K562 (cell line): ENCODE data around the gene C4orf50. TPM values are rescaled to one million over a fixed set of nuclear protein-coding genes. Genes with fewer than 3 reads are reported as not detected.

Experiments used
- ATAC-seq: fragments of 200-7000 bp; cut with Tn5 transposase; 3 replicates; pipeline ENCODE4 v1.9.1; 2020; ENCODE audit warnings: moderate library complexity
- Bru-seq: library from RNA; stranded (reverse); fragments of 400-500 nt; gene quantifications from one replicate; lab custom pipeline; 2021; lab: Mats Ljungman, UMichigan
- BruChase-seq, 2 experiments: library from RNA; stranded (reverse); fragments of 400-500 nt; gene quantifications; one replicate each; lab custom pipeline; 2021; lab: Mats Ljungman, UMichigan
- BruUV-seq: library from RNA; stranded (reverse); fragments of 400-500 nt; replicated peaks from 2 replicates; lab custom pipeline; 2021; lab: Mats Ljungman, UMichigan
- CTCF ChIA-PET: fragments of 300-600 bp; formaldehyde crosslinking; extraction: SDS; loops from one replicate; lab custom pipeline; 2021; ENCODE audit warnings: low intra/inter-chr PET ratio; lab: Yijun Ruan, JAX
- POLR2A ChIA-PET: fragments of 300-600, 350-650 bp; sonication (Branson Sonifier 250); formaldehyde crosslinking; extraction: SDS; loops from one replicate; lab custom pipeline; 2021; ENCODE audit warnings: antibody characterized with exemption, inconsistent platforms; lab: Yijun Ruan, JAX
- DNase-seq, 4 experiments: peaks; one replicate each; pipeline versions ENCODE4 v3.0.0 to v3.0.0-alpha.2; 2011 to 2018; ENCODE audit warnings: low spot score in 3 of 4, mixed read lengths in 3 of 4; ENCODE audit errors: extremely low read depth in 1 of 4
- FAIRE-seq: peaks from 2 replicates; lab custom pipeline; 2011; peaks lifted over from hg19 to GRCh38; lab: Jason Lieb, UNC
- H2AFZ ChIP-seq: 2 replicates; pipeline ENCODE4 v1.6.0; 2011; ENCODE audit warnings: low read depth, low read length, control low read depth, inconsistent platforms
- H3K27ac ChIP-seq: fragments of 200-600 bp; 3 replicates; pipeline ENCODE4 v1.8.0; 2011; ENCODE audit warnings: low read depth, mild to moderate bottlenecking, control low read depth, inconsistent platforms, low read length, moderate library complexity, mixed read lengths; ENCODE audit errors: extremely low read depth
- H3K27me3 ChIP-seq, 2 experiments: fragments of 300-600 bp in 1 of 2; 2 replicates in 1 of 2; 3 replicates in 1 of 2; pipeline versions ENCODE4 v1.6.0 to v1.8.0; 2011; ENCODE audit warnings: inconsistent platforms in 2 of 2, low read length in 2 of 2, mild to moderate bottlenecking in 1 of 2, mixed read lengths in 1 of 2, moderate library complexity in 1 of 2; ENCODE audit not compliant: control insufficient read depth in 2 of 2, insufficient read depth in 2 of 2
- H3K36me3 ChIP-seq: fragments of 300-600 bp; 3 replicates; pipeline ENCODE4 v1.8.0; 2011; ENCODE audit warnings: mild to moderate bottlenecking, low read length, inconsistent platforms; ENCODE audit not compliant: control insufficient read depth, insufficient read depth
- H3K4me1 ChIP-seq, 2 experiments: fragments of 200-600 bp in 1 of 2; replicated peaks in 1 of 2; 2 replicates in 1 of 2; 3 replicates in 1 of 2; pipeline versions ENCODE4 v1.5.1 to v1.8.0; 2011; ENCODE audit warnings: inconsistent platforms in 2 of 2, low read length in 2 of 2, mild to moderate bottlenecking in 1 of 2, mixed read lengths in 1 of 2, moderate library complexity in 1 of 2; ENCODE audit not compliant: control insufficient read depth in 2 of 2, insufficient read depth in 2 of 2
- H3K4me2 ChIP-seq: 2 replicates; pipeline ENCODE4 v1.6.1; 2011; ENCODE audit warnings: low read length, control low read depth, inconsistent platforms, mixed read lengths; ENCODE audit not compliant: insufficient read depth
- H3K4me3 ChIP-seq: fragments of 200-600 bp; sonication (generic), shearing (Covaris generic); 2 replicates; pipeline ENCODE4 v1.5.1; 2016; ENCODE audit warnings: control low read depth, inconsistent platforms
- H3K79me2 ChIP-seq: fragments of 200-600 bp; 3 replicates; pipeline ENCODE4 v1.8.0; 2011; ENCODE audit warnings: low read length, inconsistent platforms; ENCODE audit not compliant: control insufficient read depth, insufficient read depth
- H3K9ac ChIP-seq, 2 experiments: 2 replicates each; pipeline versions ENCODE4 v1.6.0 to v1.6.1; 2011; ENCODE audit warnings: low read depth in 2 of 2, low read length in 2 of 2, control low read depth in 1 of 2, inconsistent platforms in 1 of 2, mild to moderate bottlenecking in 1 of 2, mixed read lengths in 1 of 2; ENCODE audit not compliant: insufficient read depth in 1 of 2
- H3K9me1 ChIP-seq: one replicate; pipeline ENCODE4 v1.6.0; 2011; ENCODE audit warnings: inconsistent platforms, mild to moderate bottlenecking, low read length, moderate library complexity; ENCODE audit not compliant: control insufficient read depth, insufficient read depth
- H3K9me3 ChIP-seq: replicated peaks from 2 replicates; pipeline ENCODE4 v1.5.1; 2011; ENCODE audit warnings: low read depth, low read length, inconsistent platforms; ENCODE audit not compliant: control insufficient read depth, insufficient read depth
- H4K20me1 ChIP-seq: replicated peaks from 2 replicates; pipeline ENCODE4 v1.6.1; 2011; ENCODE audit warnings: low read length, inconsistent platforms, mixed read lengths; ENCODE audit not compliant: control insufficient read depth, insufficient read depth
- ARID3A ChIP-seq: IDR thresholded peaks from 2 replicates; pipeline ENCODE4 v1.6.1; 2012; ENCODE audit warnings: low read depth, low read length, improper control_type of control experiment, borderline replicate concordance
- BHLHE40 ChIP-seq: IDR thresholded peaks from 2 replicates; pipeline ENCODE4 v1.6.1; 2011; ENCODE audit warnings: low read length, improper control_type of control experiment
- CREBBP ChIP-seq: IDR thresholded peaks from one replicate; pipeline ENCODE4 v1.6.1; 2012; ENCODE audit warnings: low read depth, mild to moderate bottlenecking, control low read depth, inconsistent platforms, low read length
- FOXA1 ChIP-seq: fragments of 450-650 bp; IDR thresholded peaks from 2 replicates; pipeline ENCODE4 v1.6.1; 2016; ENCODE audit warnings: mild to moderate bottlenecking, borderline replicate concordance
- FOXP1 ChIP-seq: sonication (generic); formaldehyde crosslinking; IDR thresholded peaks from 2 replicates; pipeline ENCODE4 v1.8.0; 2022; ENCODE audit warnings: mild to moderate bottlenecking, missing genetic modification reagents
- MAFG ChIP-seq: fragments of 450-650 bp; conservative IDR thresholded peaks from 2 replicates; pipeline ENCODE4 v1.6.1; 2016; ENCODE audit warnings: missing genetic modification characterization, missing compliant biosample characterization
- MTF1 ChIP-seq: fragments of 250-450 bp; sonication (Bioruptor Pico); IDR thresholded peaks from 2 replicates; pipeline ENCODE4 v1.9.0; 2021; ENCODE audit warnings: moderate library complexity, mild to moderate bottlenecking, inconsistent platforms, borderline replicate concordance
- PRMT5 ChIP-seq: sonication (generic); formaldehyde crosslinking; IDR thresholded peaks from 2 replicates; pipeline ENCODE4 v1.5.0; 2020; ENCODE audit warnings: missing genetic modification reagents
- ZNF444 ChIP-seq: fragments of 250-450 bp; sonication (Bioruptor Pico); IDR thresholded peaks from 2 replicates; pipeline ENCODE4 v1.4.0; 2020; ENCODE audit warnings: mild to moderate bottlenecking, moderate library complexity
- ZNF707 ChIP-seq: fragments of 250-450 bp; sonication (Bioruptor Pico); conservative IDR thresholded peaks from 2 replicates; pipeline ENCODE4 v1.8.0; 2022; ENCODE audit warnings: inconsistent platforms, mild to moderate bottlenecking, moderate library complexity
- ZZZ3 ChIP-seq: fragments of 450-650 bp; IDR thresholded peaks from 2 replicates; pipeline ENCODE4 v1.6.1; 2016; ENCODE audit warnings: antibody characterized with exemption, mild to moderate bottlenecking, moderate library complexity
- WGBS: fragments of 100-300 bp; shearing (Covaris generic); methylation state at CpG from one replicate; pipeline ENCODE4 v1.1.6; 2016; ENCODE audit warnings: low coverage, mixed read lengths; ENCODE audit not compliant: insufficient coverage; ENCODE audit errors: missing lambda C conversion rate; 5-methylcytosine and 5-hydroxymethylcytosine counted together
- in situ Hi-C: fragments of 300-500 bp; cut with MboI; formaldehyde crosslinking; loops from 4 replicates; pipeline ENCODE4 v1.15.0; 2018; ENCODE audit warnings: inconsistent platforms, mixed read lengths
- intact Hi-C: fragments of 100-400 bp; cut with micrococcal nuclease; formaldehyde crosslinking; loops from 2 replicates; pipeline ENCODE4 v1.14.2; 2022
- long read RNA-seq, 3 experiments: library from polyadenylated mRNA in 2 of 3; library from RNA in 1 of 3; unstranded in 2 of 3; stranded (forward) in 1 of 3; transcript quantifications; one replicate each; pipeline ENCODE4 v2.0.0, GENCODE V29; 2019 to 2022
- polyA minus RNA-seq, 3 experiments: library from RNA; depleted of rRNA, polyadenylated mRNA; stranded (reverse); fragments of >200 nt; gene quantifications; 2 replicates each; pipeline ENCODE4 v1.2.3, GENCODE V29; 2011
- polyA plus RNA-seq, 8 experiments: library from polyadenylated mRNA; depleted of rRNA in 4 of 8; stranded (reverse) in 5 of 8; unstranded in 3 of 8; fragments of >200 nt; fragmentation: Nextera tagmentation in 2 of 8; fragmentation: Illumina TruSeq in 1 of 8; extraction: Ambion mirVana in 2 of 8; extraction: Trizol in 1 of 8; gene quantifications; 2 replicates each; pipeline versions ENCODE4 v1.2.1 to v1.2.3, GENCODE V29; 2011 to 2014; ENCODE audit warnings: inconsistent platforms in 1 of 8, missing spikeins in 1 of 8
- total RNA-seq, 7 experiments: library from RNA; depleted of rRNA in 6 of 7; stranded (reverse); fragments of >200 nt in 6 of 7; fragmentation: Illumina TruSeq in 2 of 7; extraction: Trizol in 2 of 7; gene quantifications; 2 replicates each; pipeline versions ENCODE4 v1.2.1 to v1.2.3, GENCODE V29; 2011 to 2021; ENCODE audit warnings: low replicate concordance in 1 of 7

The C4orf50 gene
- total RNA-seq (2011; cell fraction: chromatin; rRNA removed; ENCODE audit: low replicate concordance): not detected in 2 replicates
- total RNA-seq (2011; cell fraction: nucleolus; rRNA removed): not detected in 2 replicates
- total RNA-seq (2011; cell fraction: nucleoplasm; rRNA removed): not detected in 2 replicates
- total RNA-seq (2014; rRNA removed) (not detected in 2 replicates), total RNA-seq (2014; rRNA removed; fragmentation: Illumina TruSeq; extraction: Trizol) (not detected in 2 replicates), total RNA-seq (2015; rRNA removed; fragmentation: Illumina TruSeq; extraction: Trizol) (not detected in 2 replicates), total RNA-seq (2021) (not detected in 2 replicates), polyA plus RNA-seq (2011; rRNA removed) (not detected in 2 replicates), polyA plus RNA-seq (2014; fragmentation: Illumina TruSeq; extraction: Trizol) (not detected in 2 replicates), polyA plus RNA-seq (2014; fragmentation: Nextera tagmentation; extraction: Ambion mirVana) (not detected), polyA plus RNA-seq (2014; rRNA removed) (not detected in 2 replicates), polyA minus RNA-seq (2011; rRNA and poly(A)+ RNA removed) (not detected in 2 replicates), Bru-seq, nascent RNA (not detected), BruChase-seq, experiment 1, labeled RNA remaining after a 2-hour chase (not detected), BruChase-seq, experiment 2, labeled RNA remaining after a 6-hour chase (not detected)
- polyA plus RNA-seq (2011; cell fraction: cytosol; rRNA removed): not detected in 2 replicates
- not detected in 2 replicates for polyA plus RNA-seq (2011; cell fraction: nucleus; rRNA removed)
- polyA plus RNA-seq (2012): not detected in 2 replicates
- polyA minus RNA-seq (2011; cell fraction: cytosol; rRNA and poly(A)+ RNA removed): not detected in 2 replicates
- polyA minus RNA-seq (2011; cell fraction: nucleus; rRNA and poly(A)+ RNA removed): not detected in 2 replicates
- long read RNA-seq, experiment 1: 0 reads
- long read RNA-seq, experiment 2: 0 reads
- long read RNA-seq, experiment 3: 0 reads

GRCh38 chr4:6018331-6018730 is at the start of gene C4orf50:
Gene C4orf50, minus strand, starts transcription at chr4:6018431.
- no peak within 1 kb of the TSS; a peak in 1 of 4 replicates for H3K9ac ChIP-seq
- H3K79me2 ChIP-seq: no peaks in the 10 kb centered on the region
- no peaks in the 10 kb centered on the region for H3K36me3 ChIP-seq
- H3K27ac ChIP-seq: no peak within 1 kb of the TSS
- no peaks in the 10 kb centered on the region for H3K9me1 ChIP-seq
- intact Hi-C loops: no loop called here
- H4K20me1 ChIP-seq: no peaks in the 10 kb centered on the region; the same call in none of the 2 replicates
- 0% methylated on average over 8 of the region's 8 CpGs for WGBS
- DNase-seq (no peak), ATAC-seq (no peak)
- H3K9me3 ChIP-seq: no peaks in the 10 kb centered on the region
- TF ChIP-seq BHLHE40 (no peak), PRMT5 (CRISPR knock-in tag) (no peak), ZNF707 (CRISPR knock-in tag) (no peak), ZNF444 (CRISPR knock-in tag) (no peak), MTF1 (no peak), ZZZ3 (no peak), MAFG (tag) (no peak), ARID3A (no peak), CREBBP (no peak), FOXP1 (no peak), FOXA1 (no peak)
- TF ChIP-seq, all 486 proteins: peak for 0
- no peak within 1 kb of the TSS for H3K4me3 ChIP-seq
- H3K4me1 ChIP-seq: no peaks in the 10 kb centered on the region
- ChIA-PET CTCF (interaction anchor here (0.6 kb wide), 1 partner anchor 249 kb away, joined by 3 read pairs; no protein-coding TSS in a partner anchor), POLR2A (no interaction called here)
- no peak within 1 kb of the TSS for H3K4me2 ChIP-seq
- peaks cover 8 to 55% of the 10 kb centered on the region in 2 experiments; a peak in 3 of 5 replicates for H3K27me3 ChIP-seq
- in situ Hi-C loops: no loop called here
- no peak for FAIRE-seq
- no peak within 1 kb of the TSS for H2AFZ ChIP-seq
- no TSS peak for BruUV-seq
